Testis (tissue), 3 donors: ENCODE measurements around the gene KRT6C. TPM values are rescaled to one million over a fixed set of nuclear protein-coding genes. Genes with fewer than 3 reads are reported as not detected.

Experiments
- DNase-seq: peaks from one replicate; pipeline ENCODE4 v3.0.0-alpha.2; 2019
- H3K27ac ChIP-seq, 2 donors: fragments of 200-600 bp; sonication (generic); one replicate each; pipeline ENCODE4 v1.5.1; 2019
- H3K27me3 ChIP-seq: fragments of 200-600 bp; sonication (generic); one replicate; pipeline ENCODE4 v1.5.1; 2019
- H3K36me3 ChIP-seq: fragments of 200-600 bp; sonication (generic); one replicate; pipeline ENCODE4 v1.5.1; 2017; ENCODE audit warnings: low read depth; ENCODE audit errors: missing control alignments
- H3K4me1 ChIP-seq: fragments of 200-600 bp; sonication (generic); one replicate; pipeline ENCODE4 v1.5.1; 2019
- H3K4me3 ChIP-seq, 2 donors: fragments of 200-600 bp; sonication (generic); one replicate each; pipeline ENCODE4 v1.5.1; 2017 to 2019
- H3K9me3 ChIP-seq: fragments of 200-600 bp; sonication (generic); one replicate; pipeline ENCODE4 v1.5.1; 2017
- CTCF ChIP-seq, 3 experiments: fragments of 450-650 bp in 2 of 3; fragments of 200-600 bp in 1 of 3; sonication (generic) in 1 of 3; IDR thresholded peaks; one replicate each; pipeline ENCODE4 v1.5.1; 2016 to 2019; ENCODE audit warnings: antibody characterized with exemption in 3 of 3, mild to moderate bottlenecking in 2 of 3, moderate library complexity in 1 of 3
- POLR2A ChIP-seq: fragments of 450-650 bp; IDR thresholded peaks from one replicate; pipeline ENCODE4 v1.6.1; 2017; ENCODE audit warnings: antibody characterized with exemption, mild to moderate bottlenecking, moderate library complexity
- WGBS, 2 donors: methylation state at CpG; one replicate each; pipeline ENCODE4 v1.1.5; 2018; 5-methylcytosine and 5-hydroxymethylcytosine counted together
- intact Hi-C: fragments of 100-400 bp; cut with DNase I; formaldehyde crosslinking; loops from one replicate; pipeline ENCODE4 v1.15.1; 2023; ENCODE audit warnings: low total_unique reads
- polyA plus RNA-seq: library from polyadenylated mRNA; stranded (reverse); fragments of 350-450 nt; fragmentation: Illumina TruSeq; extraction: RNeasy Lipid Tissue Mini Kit (QIAGEN cat#74804); gene quantifications from one replicate; pipeline ENCODE4 v1.2.3, GENCODE V29; 2014; ENCODE audit warnings: low read depth, low replicate concordance; ENCODE audit not compliant: insufficient read depth
- total RNA-seq, 2 donors: library from RNA; depleted of rRNA; stranded (reverse); fragments of >200 nt; gene quantifications; one replicate each; pipeline ENCODE4 v1.2.3, GENCODE V29; 2016

The KRT6C gene
- total and polyA plus RNA-seq, 3 donors from 2014 or later: 0.16 TPM; not detected in 2

- no peak for TF ChIP-seq CTCF (IDR thresholded peaks at IDR 0.05)
- TF ChIP-seq POLR2A: no peak
- no peak overlapping the region for H3K27ac ChIP-seq
- WGBS, 2 donors: 94 to 98% methylated on average over 6 of the region's 6 CpGs
- H3K9me3 ChIP-seq: no peaks in the 10 kb centered on the region
- DNase-seq: no peak
- intact Hi-C loops: no loop called here
- no peak overlapping the region for H3K4me3 ChIP-seq
- no peaks in the 10 kb centered on the region for H3K36me3 ChIP-seq
- peaks cover 5% of the 10 kb centered on the region for H3K4me1 ChIP-seq
- no peaks in the 10 kb centered on the region for H3K27me3 ChIP-seq
These were observed 40.9 kb downstream of the KRT6C start for GRCh38 chr12:52432559-52433207.

GRCh38 chr12:52428121-52428520 lies 45.5 kb downstream of the KRT6C start:
- intact Hi-C loops: no loop called here
- H3K27me3 ChIP-seq: no peaks in the 10 kb centered on the region
- H3K4me3 ChIP-seq: no peak overlapping the region
- 84 to 88% methylated on average over 7 to 10 of the region's 10 CpGs for WGBS, 2 donors
- peaks cover 17% of the 10 kb centered on the region for H3K4me1 ChIP-seq
- no peak for DNase-seq
- H3K27ac ChIP-seq: no peak overlapping the region
- TF ChIP-seq CTCF (IDR thresholded peaks at IDR 0.05): no peak
- TF ChIP-seq POLR2A: no peak
- no peaks in the 10 kb centered on the region for H3K36me3 ChIP-seq
- H3K9me3 ChIP-seq: no peaks in the 10 kb centered on the region

GRCh38 chr12:52427083-52427482 lies 46.5 kb downstream of the KRT6C start:
- DNase-seq: no peak
- Histone ChIP-seq H3K9me3 (no peaks in the 10 kb centered on the region), H3K4me3 (no peak overlapping the region), H3K36me3 (no peaks in the 10 kb centered on the region), H3K4me1 (peaks cover 23% of the 10 kb centered on the region), H3K27me3 (no peaks in the 10 kb centered on the region), H3K27ac (no peak overlapping the region)
- intact Hi-C loops: no loop called here
- WGBS, 2 donors: 64 to 83% methylated on average over 1 of the region's 1 CpG
- TF ChIP-seq POLR2A: no peak

GRCh38 chr12:52426034-52426433 lies 47.6 kb downstream of the KRT6C start:
- Histone ChIP-seq H3K4me1 (peaks cover 23% of the 10 kb centered on the region), H3K27me3 (no peaks in the 10 kb centered on the region), H3K36me3 (no peaks in the 10 kb centered on the region), H3K27ac (no peak overlapping the region), H3K9me3 (no peaks in the 10 kb centered on the region), H3K4me3 (no peak overlapping the region)
- TF ChIP-seq CTCF (IDR thresholded peaks at IDR 0.05) (no peak), POLR2A (no peak)
- no peak for DNase-seq
- WGBS, 2 donors: 91 to 92% methylated on average over 2 of the region's 2 CpGs
- intact Hi-C loops: no loop called here

GRCh38 chr12:52425466-52425865 lies 48.1 kb downstream of the KRT6C start:
- TF ChIP-seq POLR2A: no peak
- TF ChIP-seq CTCF (IDR thresholded peaks at IDR 0.05): no peak
- no peak for DNase-seq
- peaks cover 23% of the 10 kb centered on the region for H3K4me1 ChIP-seq
- H3K36me3 ChIP-seq: no peaks in the 10 kb centered on the region
- WGBS, 2 donors: 92% methylated on average over 5 of the region's 5 CpGs
- H3K4me3 ChIP-seq: no peak overlapping the region
- no peaks in the 10 kb centered on the region for H3K9me3 ChIP-seq
- intact Hi-C loops: no loop called here
- H3K27me3 ChIP-seq: no peaks in the 10 kb centered on the region
- H3K27ac ChIP-seq: no peak overlapping the region
